Stimulated activated CD8-positive, alpha-beta memory T cell treated with anti-CD3 and anti-CD28 coated beads, Interleukin-12 subunit alpha, Interleukin-12 subunit beta, amount 100 ng/mL, for 1 hour (primary cell): Measurements from ENCODE around the gene CNOT6.
"Not testable (repeated sequence)": the region's sequence is repeated elsewhere in the genome, so short reads cannot be mapped to it uniquely, and the experiment has no call there.

Experiments
- DNase-seq: peaks from one replicate; pipeline ENCODE4 v3.0.0-alpha.2; 2020; ENCODE audit warnings: low read depth

CNOT6 gene

GRCh38 chr5:180471866-180472265 lies 22.3 kb upstream of the CNOT6 start:
- DNase-seq = no peak

GRCh38 chr5:180472269-180472668 lies 21.9 kb upstream of the CNOT6 start:
- DNase-seq = no peak

- not testable (repeated sequence) for DNase-seq
Observed at GRCh38 chr5:180473386-180473785, 20.8 kb upstream of the CNOT6 start.

- DNase-seq = no peak
Observed at GRCh38 chr5:180474569-180474968, 19.6 kb upstream of the CNOT6 start.

GRCh38 chr5:180475969-180476524 lies 18.1 kb upstream of the CNOT6 start:
- not testable (repeated sequence) for DNase-seq

GRCh38 chr5:180484813-180485212 lies 9.4 kb upstream of the CNOT6 start:
- DNase-seq = no peak

GRCh38 chr5:180486636-180487149 lies 7.5 kb upstream of the CNOT6 start:
- no peak for DNase-seq

GRCh38 chr5:180487556-180487955 lies 6.6 kb upstream of the CNOT6 start:
- no peak for DNase-seq

- DNase-seq = no peak
Observed at GRCh38 chr5:180491496-180491895, 2.7 kb upstream of the CNOT6 start.

GRCh38 chr5:180492226-180492903 lies 1.8 kb upstream of the CNOT6 start:
- no peak for DNase-seq

- peak; percentile 19 for DNase-seq
Observed at GRCh38 chr5:180494510-180495181, 467 bp downstream of the CNOT6 start.

GRCh38 chr5:180495292-180495691 lies 1.1 kb downstream of the CNOT6 start:
- DNase-seq = no peak

GRCh38 chr5:180495991-180496741 lies 2.0 kb downstream of the CNOT6 start:
- DNase-seq = no peak

- not testable (repeated sequence) for DNase-seq
Observed at GRCh38 chr5:180496806-180497205, 2.6 kb downstream of the CNOT6 start.

GRCh38 chr5:180497865-180498264 lies 3.7 kb downstream of the CNOT6 start:
- not testable (repeated sequence) for DNase-seq

GRCh38 chr5:180498378-180498777 lies 4.2 kb downstream of the CNOT6 start:
- no peak for DNase-seq

GRCh38 chr5:180499684-180500083 lies 5.5 kb downstream of the CNOT6 start:
- no peak for DNase-seq

GRCh38 chr5:180500300-180500699 lies 6.1 kb downstream of the CNOT6 start:
- DNase-seq = not testable (repeated sequence)

GRCh38 chr5:180507661-180508060 lies 13.5 kb downstream of the CNOT6 start:
- no peak for DNase-seq

GRCh38 chr5:180515294-180515693 lies 21.1 kb downstream of the CNOT6 start:
- DNase-seq = no peak

GRCh38 chr5:180515974-180516373 lies 21.8 kb downstream of the CNOT6 start:
- not testable (repeated sequence) for DNase-seq

GRCh38 chr5:180516440-180516839 lies 22.3 kb downstream of the CNOT6 start:
- DNase-seq = no peak
